Head of caudate nucleus (tissue), 42 donors: ENCODE measurements around the gene NDUFA9.

ENCODE experiments used
- DNase-seq, 42 donors: peaks; one replicate each; pipeline versions ENCODE4 v3.0.0 to v3.0.0-alpha.2; 2020 to 2021; ENCODE audit warnings: mixed read lengths in 7 of 42
- intact Hi-C: fragments of 100-400 bp; cut with DNase I; formaldehyde crosslinking; loops from one replicate; pipeline ENCODE4 v1.15.0; 2022

Gene NDUFA9

GRCh38 chr12:4679711-4680110 is 30.8 kb downstream of the NDUFA9 start:
- intact Hi-C loops, result no loop called here

DNA sequence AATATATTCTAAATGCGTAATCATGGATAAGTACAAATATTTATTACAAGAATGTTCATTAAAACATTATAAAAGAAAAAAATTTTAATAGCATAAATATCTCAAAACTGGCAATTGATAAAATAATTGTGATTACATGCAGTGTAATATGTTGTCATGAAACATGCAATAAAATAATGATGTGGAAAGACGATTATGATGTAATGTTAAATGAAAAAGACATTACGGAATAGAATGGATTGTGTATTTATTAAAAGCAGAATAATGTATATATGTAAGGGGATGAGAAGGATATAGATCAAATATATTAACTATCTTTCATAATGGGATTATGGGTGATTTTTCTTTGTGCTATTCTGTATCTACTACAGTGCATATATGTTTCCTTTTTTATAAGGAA is 32.8 kb downstream of the NDUFA9 start:
- no peak for DNase-seq
- intact Hi-C loops, result no loop called here

More at GRCh38 chr12:4679711-4680110, 30.8 kb downstream of the NDUFA9 start:
- DNase-seq, result no peak

DNA sequence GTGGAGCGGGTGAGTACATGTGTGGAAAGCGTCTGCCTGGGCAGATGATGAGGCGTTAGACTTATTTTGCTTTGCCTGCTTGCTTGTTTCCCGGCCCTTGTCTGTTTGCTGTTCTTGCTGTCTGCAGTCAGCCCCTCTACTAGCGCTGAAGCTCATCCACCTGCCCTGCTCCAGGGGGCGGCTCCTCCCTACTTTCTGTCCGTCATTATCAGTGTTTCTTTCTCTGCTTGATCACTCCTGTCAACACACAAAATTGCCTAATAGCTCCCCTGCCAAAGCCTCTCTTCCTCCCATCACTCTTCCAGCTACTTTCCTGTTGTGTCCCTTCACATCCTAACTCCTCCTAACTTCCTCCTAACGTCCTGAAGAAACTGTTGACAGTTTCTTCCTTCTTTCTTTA is 36.4 kb downstream of the NDUFA9 start:
- DNase-seq, result no peak
- intact Hi-C loops, result no loop called here

- DNase-seq, result no peak
- intact Hi-C loops, result no loop called here
These were observed 41.8 kb downstream of the NDUFA9 start for GRCh38 chr12:4690760-4691159.
